Nephron (organoid): ENCODE results near the gene CABP4.

Experiments
- H3K27ac Mint-ChIP-seq, 3 experiments: 2 replicates each; pipeline ENCODE4 v1.8.0; 2020; ENCODE audit warnings: mixed read lengths in 3 of 3, mild to moderate bottlenecking in 2 of 3, moderate library complexity in 1 of 3
- H3K27me3 Mint-ChIP-seq: 2 replicates; pipeline ENCODE4 v1.8.0; 2021; ENCODE audit warnings: low read depth, mild to moderate bottlenecking, moderate library complexity, mixed read lengths
- H3K36me3 Mint-ChIP-seq: 2 replicates; pipeline ENCODE4 v1.8.0; 2020; ENCODE audit warnings: low read depth, mixed read lengths
- H3K4me1 Mint-ChIP-seq: 2 replicates; pipeline ENCODE4 v1.8.0; 2020; ENCODE audit warnings: mixed read lengths
- H3K4me3 Mint-ChIP-seq, 3 experiments: 2 replicates each; pipeline ENCODE4 v1.8.0; 2020; ENCODE audit warnings: mild to moderate bottlenecking in 3 of 3, mixed read lengths in 3 of 3, moderate library complexity in 2 of 3
- H3K9me3 Mint-ChIP-seq: 2 replicates; pipeline ENCODE4 v1.8.0; 2020; ENCODE audit warnings: mixed read lengths
- CTCF ChIP-seq, 3 experiments: fragments of 200-600 bp; sonication (generic); IDR thresholded peaks; one replicate each; pipeline ENCODE4 v1.5.0; 2021; ENCODE audit warnings: antibody characterized with exemption in 3 of 3; ENCODE audit not compliant: unreplicated experiment in 3 of 3

The CABP4 gene

GRCh38 chr11:67500831-67501715 lies 45.9 kb downstream of the CABP4 start:
- H3K4me3 Mint-ChIP-seq: peak overlapping the region; percentile 11 to 39 (median 31)

GRCh38 chr11:67501854-67502253 lies 46.7 kb downstream of the CABP4 start:
- Mint-ChIP-seq H3K4me1 (peaks cover 16% of the 10 kb centered on the region), H3K36me3 (peaks cover 10% of the 10 kb centered on the region), H3K27ac (no peak overlapping the region), H3K4me3 (no peak overlapping the region), H3K27me3 (peaks cover 21% of the 10 kb centered on the region), H3K9me3 (no peaks in the 10 kb centered on the region)
- no peak for TF ChIP-seq CTCF (IDR thresholded peaks at IDR 0.05; ENCODE audit: unreplicated experiment in 3 of 3)

More at GRCh38 chr11:67500831-67501715, 45.9 kb downstream of the CABP4 start:
- Mint-ChIP-seq H3K27me3 (peaks cover 18% of the 10 kb centered on the region), H3K36me3 (peaks cover 10% of the 10 kb centered on the region), H3K9me3 (no peaks in the 10 kb centered on the region), H3K27ac (no peak overlapping the region), H3K4me1 (peaks cover 8% of the 10 kb centered on the region)
- TF ChIP-seq CTCF (IDR thresholded peaks at IDR 0.05; ENCODE audit: unreplicated experiment in 3 of 3): no peak

GRCh38 chr11:67502328-67502979 lies 47.3 kb downstream of the CABP4 start:
- no peak for TF ChIP-seq CTCF (IDR thresholded peaks at IDR 0.05; ENCODE audit: unreplicated experiment in 3 of 3)
- Mint-ChIP-seq H3K27me3 (peaks cover 21% of the 10 kb centered on the region), H3K4me1 (peaks cover 20% of the 10 kb centered on the region), H3K4me3 (peak overlapping the region; percentile 77 to 87 (median 86)), H3K9me3 (no peaks in the 10 kb centered on the region), H3K36me3 (peaks cover 10% of the 10 kb centered on the region), H3K27ac (peak overlapping the region in 2 of 3 experiments; percentile 2 to 51)

GRCh38 chr11:67503119-67504004 lies 48.2 kb downstream of the CABP4 start:
- Mint-ChIP-seq H3K27me3 (peaks cover 21% of the 10 kb centered on the region), H3K4me3 (peak overlapping the region; percentile 77 to 87 (median 86)), H3K9me3 (no peaks in the 10 kb centered on the region), H3K27ac (peak overlapping the region in 2 of 3 experiments; percentile 2 to 51), H3K4me1 (peaks cover 20% of the 10 kb centered on the region), H3K36me3 (peaks cover 10% of the 10 kb centered on the region)
- no peak for TF ChIP-seq CTCF (IDR thresholded peaks at IDR 0.05; ENCODE audit: unreplicated experiment in 3 of 3)

- Mint-ChIP-seq H3K27ac (no peak overlapping the region), H3K4me3 (peak overlapping the region; percentile 85 to 87 (median 87)), H3K4me1 (peaks cover 26% of the 10 kb centered on the region), H3K36me3 (peaks cover 10% of the 10 kb centered on the region), H3K27me3 (peaks cover 21% of the 10 kb centered on the region), H3K9me3 (no peaks in the 10 kb centered on the region)
- no peak for TF ChIP-seq CTCF (IDR thresholded peaks at IDR 0.05; ENCODE audit: unreplicated experiment in 3 of 3)
Observed at GRCh38 chr11:67504005-67504949, 49.1 kb downstream of the CABP4 start.
